GM19372 (cell line): ENCODE results near the gene ALDH3B2.
"Not testable (repeated sequence)": the region's sequence is repeated elsewhere in the genome, so short reads cannot be mapped to it uniquely, and the experiment has no call there.

Experiments used
- ATAC-seq: cut with Tn5 transposase; IDR thresholded peaks from one replicate; pipeline ENCODE4 v1.9.1; 2021; ENCODE audit warnings: mild to moderate bottlenecking, low read depth, moderate library complexity; ENCODE audit not compliant: unreplicated experiment

The ALDH3B2 gene

GRCh38 chr11:67632175-67632981, 42.0 kb downstream of the ALDH3B2 start:
- ATAC-seq, result no peak

GRCh38 chr11:67631853-67632174, 42.6 kb downstream of the ALDH3B2 start:
- no peak for ATAC-seq

- no peak for ATAC-seq
Observed at GRCh38 chr11:67631411-67631810, 43.0 kb downstream of the ALDH3B2 start.

GRCh38 chr11:67630943-67631331, 43.5 kb downstream of the ALDH3B2 start:
- ATAC-seq, result no peak

- ATAC-seq, result peak; percentile 61
Observed at GRCh38 chr11:67630228-67630942, 44.0 kb downstream of the ALDH3B2 start.

GRCh38 chr11:67629386-67630227, 44.8 kb downstream of the ALDH3B2 start, which contains the start of gene NUDT8:
NUDT8 (minus strand) TSS chr11:67629937; CDS start chr11:67629911, 26 bp downstream.
- ATAC-seq, result peak; percentile 59

GRCh38 chr11:67628710-67629385, 45.6 kb downstream of the ALDH3B2 start:
- no peak for ATAC-seq

GRCh38 chr11:67627812-67628624, 46.4 kb downstream of the ALDH3B2 start:
- no peak for ATAC-seq

GRCh38 chr11:67627441-67627811, 47.0 kb downstream of the ALDH3B2 start:
- no peak for ATAC-seq

- ATAC-seq, result no peak
Observed at GRCh38 chr11:67626970-67627369, 47.5 kb downstream of the ALDH3B2 start.

- ATAC-seq, result not testable (repeated sequence)
Observed at GRCh38 chr11:67626131-67626833, 48.1 kb downstream of the ALDH3B2 start.

GRCh38 chr11:67623795-67624194, 50.6 kb downstream of the ALDH3B2 start:
- ATAC-seq, result not testable (repeated sequence)

GRCh38 chr11:67622905-67623304, 51.5 kb downstream of the ALDH3B2 start:
- ATAC-seq, result not testable (repeated sequence)

- ATAC-seq, result not testable (repeated sequence)
Observed at GRCh38 chr11:67621928-67622327, 52.5 kb downstream of the ALDH3B2 start.

- not testable (repeated sequence) for ATAC-seq
Observed at GRCh38 chr11:67620621-67621020, 53.8 kb downstream of the ALDH3B2 start.

GRCh38 chr11:67619683-67620618, 54.5 kb downstream of the ALDH3B2 start:
- ATAC-seq, result not testable (repeated sequence)

- not testable (repeated sequence) for ATAC-seq
Observed at GRCh38 chr11:67618901-67619659, 55.3 kb downstream of the ALDH3B2 start.
